IPS-20b (cell line): ENCODE data around the gene CSHL1.

Experiments
- H3K27ac ChIP-seq: one replicate; pipeline ENCODE4 v1.5.1; 2013; ENCODE audit warnings: low read length
- H3K27me3 ChIP-seq: 2 replicates; pipeline ENCODE4 v1.6.1; 2013; ENCODE audit warnings: mild to moderate bottlenecking, low read length, inconsistent platforms; ENCODE audit not compliant: insufficient read depth
- H3K36me3 ChIP-seq: 2 replicates; pipeline ENCODE4 v1.6.1; 2013; ENCODE audit warnings: low read depth, mild to moderate bottlenecking, inconsistent platforms, low read length, moderate library complexity; ENCODE audit not compliant: insufficient read depth
- H3K4me1 ChIP-seq: 2 replicates; pipeline ENCODE4 v1.6.1; 2013; ENCODE audit warnings: mild to moderate bottlenecking, control low read depth, inconsistent platforms, low read length, moderate library complexity; ENCODE audit not compliant: insufficient read depth
- H3K4me3 ChIP-seq: 2 replicates; pipeline ENCODE4 v1.5.1; 2013; ENCODE audit warnings: mild to moderate bottlenecking, low read length, inconsistent platforms
- H3K9ac ChIP-seq: 2 replicates; pipeline ENCODE4 v1.6.1; 2013; ENCODE audit warnings: low read depth, mild to moderate bottlenecking, inconsistent platforms, low read length, moderate library complexity
- H3K9me3 ChIP-seq: 2 replicates; pipeline ENCODE4 v1.6.1; 2013; ENCODE audit warnings: mild to moderate bottlenecking, low read depth, low read length, inconsistent platforms; ENCODE audit not compliant: insufficient read depth

The CSHL1 gene

GRCh38 chr17:63947711-63948330 lies 36.8 kb upstream of the CSHL1 start:
- Histone ChIP-seq H3K4me1 (no peaks in the 10 kb centered on the region), H3K27me3 (no peaks in the 10 kb centered on the region), H3K27ac (no peak overlapping the region), H3K4me3 (no peak overlapping the region), H3K9ac (no peak overlapping the region), H3K9me3 (no peaks in the 10 kb centered on the region), H3K36me3 (no peaks in the 10 kb centered on the region)

- no peak overlapping the region for H3K27ac ChIP-seq
These were observed 35.6 kb upstream of the CSHL1 start for GRCh38 chr17:63946440-63947363.

GRCh38 chr17:63945784-63946439 lies 34.9 kb upstream of the CSHL1 start:
- Histone ChIP-seq H3K4me3 (no peak overlapping the region), H3K9me3 (no peaks in the 10 kb centered on the region), H3K27me3 (no peaks in the 10 kb centered on the region), H3K9ac (no peak overlapping the region), H3K36me3 (no peaks in the 10 kb centered on the region), H3K4me1 (no peaks in the 10 kb centered on the region), H3K27ac (no peak overlapping the region)

More at GRCh38 chr17:63946440-63947363, 35.6 kb upstream of the CSHL1 start:
- no peaks in the 10 kb centered on the region for H3K36me3 ChIP-seq
- H3K9me3 ChIP-seq, result no peaks in the 10 kb centered on the region
- no peak overlapping the region for H3K4me3 ChIP-seq
- H3K4me1 ChIP-seq, result no peaks in the 10 kb centered on the region
- H3K27me3 ChIP-seq, result no peaks in the 10 kb centered on the region
- no peak overlapping the region for H3K9ac ChIP-seq

- Histone ChIP-seq H3K4me1 (no peaks in the 10 kb centered on the region), H3K36me3 (no peaks in the 10 kb centered on the region), H3K9ac (no peak overlapping the region), H3K27me3 (no peaks in the 10 kb centered on the region), H3K4me3 (no peak overlapping the region), H3K9me3 (no peaks in the 10 kb centered on the region), H3K27ac (no peak overlapping the region)
These were observed 33.9 kb upstream of the CSHL1 start for GRCh38 chr17:63944736-63945499.

- Histone ChIP-seq H3K9me3 (no peaks in the 10 kb centered on the region), H3K36me3 (no peaks in the 10 kb centered on the region), H3K4me1 (no peaks in the 10 kb centered on the region), H3K9ac (no peak overlapping the region), H3K4me3 (no peak overlapping the region), H3K27me3 (no peaks in the 10 kb centered on the region), H3K27ac (no peak overlapping the region)
These were observed 32.7 kb upstream of the CSHL1 start for GRCh38 chr17:63943745-63944144.

- no peaks in the 10 kb centered on the region for H3K9me3 ChIP-seq
- no peak overlapping the region for H3K27ac ChIP-seq
- H3K27me3 ChIP-seq, result no peaks in the 10 kb centered on the region
- no peaks in the 10 kb centered on the region for H3K36me3 ChIP-seq
- no peak overlapping the region for H3K4me3 ChIP-seq
- H3K9ac ChIP-seq, result no peak overlapping the region
- no peaks in the 10 kb centered on the region for H3K4me1 ChIP-seq
These were observed 31.4 kb upstream of the CSHL1 start for GRCh38 chr17:63942309-63942985.

GRCh38 chr17:63941751-63942150 lies 30.7 kb upstream of the CSHL1 start:
- no peak overlapping the region for H3K9ac ChIP-seq
- H3K27me3 ChIP-seq, result no peaks in the 10 kb centered on the region
- no peak overlapping the region for H3K4me3 ChIP-seq
- H3K4me1 ChIP-seq, result no peaks in the 10 kb centered on the region
- H3K27ac ChIP-seq, result no peak overlapping the region
- H3K36me3 ChIP-seq, result no peaks in the 10 kb centered on the region
- no peaks in the 10 kb centered on the region for H3K9me3 ChIP-seq

GRCh38 chr17:63941162-63941561 lies 30.1 kb upstream of the CSHL1 start:
- Histone ChIP-seq H3K36me3 (no peaks in the 10 kb centered on the region), H3K9me3 (no peaks in the 10 kb centered on the region), H3K27me3 (no peaks in the 10 kb centered on the region), H3K4me1 (no peaks in the 10 kb centered on the region), H3K27ac (no peak overlapping the region), H3K9ac (no peak overlapping the region), H3K4me3 (no peak overlapping the region)

- H3K9me3 ChIP-seq, result no peaks in the 10 kb centered on the region
- H3K27me3 ChIP-seq, result no peaks in the 10 kb centered on the region
- no peak overlapping the region for H3K4me3 ChIP-seq
- H3K4me1 ChIP-seq, result no peaks in the 10 kb centered on the region
- H3K9ac ChIP-seq, result no peak overlapping the region
- no peak overlapping the region for H3K27ac ChIP-seq
- no peaks in the 10 kb centered on the region for H3K36me3 ChIP-seq
These were observed 29.5 kb upstream of the CSHL1 start for GRCh38 chr17:63940584-63940983.

- no peak overlapping the region for H3K27ac ChIP-seq
- no peak overlapping the region for H3K4me3 ChIP-seq
- no peaks in the 10 kb centered on the region for H3K9me3 ChIP-seq
- H3K4me1 ChIP-seq, result no peaks in the 10 kb centered on the region
- H3K36me3 ChIP-seq, result no peaks in the 10 kb centered on the region
- H3K9ac ChIP-seq, result no peak overlapping the region
- H3K27me3 ChIP-seq, result no peaks in the 10 kb centered on the region
These were observed 28.8 kb upstream of the CSHL1 start for GRCh38 chr17:63939884-63940283.

GRCh38 chr17:63939401-63939800 lies 28.3 kb upstream of the CSHL1 start:
- Histone ChIP-seq H3K9me3 (no peaks in the 10 kb centered on the region), H3K4me1 (no peaks in the 10 kb centered on the region), H3K36me3 (no peaks in the 10 kb centered on the region), H3K27me3 (no peaks in the 10 kb centered on the region), H3K27ac (no peak overlapping the region), H3K9ac (no peak overlapping the region), H3K4me3 (no peak overlapping the region)
